Measurements from ENCODE around the gene CIRBP. TPM values are rescaled to one million over a fixed set of nuclear protein-coding genes. Genes with fewer than 3 reads are reported as not detected.

CIRBP gene
- total and polyA plus RNA-seq, 2 of the 13 experiments (the other 11 are each of a cell fraction or from before 2014, with no cell fraction given), result 133 to 140 TPM

- TF ChIP-seq ZNF746 (CRISPR knock-in tag; IDR thresholded peaks at IDR 0.05) (no peak), ZNF619 (CRISPR knock-in tag; IDR thresholded peaks at IDR 0.05) (no peak), ZNF274 (CRISPR knock-in tag; IDR thresholded peaks at IDR 0.05) (no peak), ASH2L (IDR thresholded peaks at IDR 0.05; ENCODE audit: insufficient read length, low read depth, low read length) (no peak), GRHL1 (CRISPR knock-in tag; conservative IDR thresholded peaks at IDR 0.05) (no peak), RBM39 (IDR thresholded peaks at IDR 0.05; ENCODE audit: low read depth, low read length, poor library complexity, severe bottlenecking) (no peak), ZNF468 (CRISPR knock-in tag; IDR thresholded peaks at IDR 0.05) (no peak), FLYWCH1 (CRISPR knock-in tag; IDR thresholded peaks at IDR 0.05) (no peak), STAG1 (CRISPR knock-in tag; IDR thresholded peaks at IDR 0.05) (peak; percentile 2; the same call in 1 of the 2 replicates), ZNF501 (CRISPR knock-in tag; IDR thresholded peaks at IDR 0.05) (peak; percentile 61; the same call in 1 of the 2 replicates), SETDB1 (CRISPR knock-in tag; IDR thresholded peaks at IDR 0.05; ENCODE audit: borderline replicate concordance) (no peak), KDM5A (IDR thresholded peaks at IDR 0.05; ENCODE audit: borderline replicate concordance, low read length) (no peak), MXD4 (CRISPR knock-in tag; IDR thresholded peaks at IDR 0.05) (no peak), ZFP36 (IDR thresholded peaks at IDR 0.05; ENCODE audit: borderline replicate concordance, low read depth, low read length, partially characterized antibody) (no peak), KDM6A (CRISPR knock-in tag; IDR thresholded peaks at IDR 0.05; ENCODE audit: low read depth) (no peak), KMT2B (CRISPR knock-in tag; IDR thresholded peaks at IDR 0.05) (no peak)
- TF ChIP-seq, protein P1, sequence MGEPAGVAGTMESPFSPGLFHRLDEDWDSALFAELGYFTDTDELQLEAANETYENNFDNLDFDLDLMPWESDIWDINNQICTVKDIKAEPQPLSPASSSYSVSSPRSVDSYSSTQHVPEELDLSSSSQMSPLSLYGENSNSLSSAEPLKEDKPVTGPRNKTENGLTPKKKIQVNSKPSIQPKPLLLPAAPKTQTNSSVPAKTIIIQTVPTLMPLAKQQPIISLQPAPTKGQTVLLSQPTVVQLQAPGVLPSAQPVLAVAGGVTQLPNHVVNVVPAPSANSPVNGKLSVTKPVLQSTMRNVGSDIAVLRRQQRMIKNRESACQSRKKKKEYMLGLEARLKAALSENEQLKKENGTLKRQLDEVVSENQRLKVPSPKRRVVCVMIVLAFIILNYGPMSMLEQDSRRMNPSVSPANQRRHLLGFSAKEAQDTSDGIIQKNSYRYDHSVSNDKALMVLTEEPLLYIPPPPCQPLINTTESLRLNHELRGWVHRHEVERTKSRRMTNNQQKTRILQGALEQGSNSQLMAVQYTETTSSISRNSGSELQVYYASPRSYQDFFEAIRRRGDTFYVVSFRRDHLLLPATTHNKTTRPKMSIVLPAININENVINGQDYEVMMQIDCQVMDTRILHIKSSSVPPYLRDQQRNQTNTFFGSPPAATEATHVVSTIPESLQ (CRISPR knock-in tag; conservative IDR thresholded peaks at IDR 0.05), result no peak
- TF ChIP-seq, protein P2, sequence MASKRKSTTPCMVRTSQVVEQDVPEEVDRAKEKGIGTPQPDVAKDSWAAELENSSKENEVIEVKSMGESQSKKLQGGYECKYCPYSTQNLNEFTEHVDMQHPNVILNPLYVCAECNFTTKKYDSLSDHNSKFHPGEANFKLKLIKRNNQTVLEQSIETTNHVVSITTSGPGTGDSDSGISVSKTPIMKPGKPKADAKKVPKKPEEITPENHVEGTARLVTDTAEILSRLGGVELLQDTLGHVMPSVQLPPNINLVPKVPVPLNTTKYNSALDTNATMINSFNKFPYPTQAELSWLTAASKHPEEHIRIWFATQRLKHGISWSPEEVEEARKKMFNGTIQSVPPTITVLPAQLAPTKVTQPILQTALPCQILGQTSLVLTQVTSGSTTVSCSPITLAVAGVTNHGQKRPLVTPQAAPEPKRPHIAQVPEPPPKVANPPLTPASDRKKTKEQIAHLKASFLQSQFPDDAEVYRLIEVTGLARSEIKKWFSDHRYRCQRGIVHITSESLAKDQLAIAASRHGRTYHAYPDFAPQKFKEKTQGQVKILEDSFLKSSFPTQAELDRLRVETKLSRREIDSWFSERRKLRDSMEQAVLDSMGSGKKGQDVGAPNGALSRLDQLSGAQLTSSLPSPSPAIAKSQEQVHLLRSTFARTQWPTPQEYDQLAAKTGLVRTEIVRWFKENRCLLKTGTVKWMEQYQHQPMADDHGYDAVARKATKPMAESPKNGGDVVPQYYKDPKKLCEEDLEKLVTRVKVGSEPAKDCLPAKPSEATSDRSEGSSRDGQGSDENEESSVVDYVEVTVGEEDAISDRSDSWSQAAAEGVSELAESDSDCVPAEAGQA (IDR thresholded peaks at IDR 0.05; ENCODE audit: low read depth), result no peak
- TF ChIP-seq, protein P2 (CRISPR knock-in tag; IDR thresholded peaks at IDR 0.05; ENCODE audit: borderline replicate concordance), result no peak
- TF ChIP-seq, protein P3, sequence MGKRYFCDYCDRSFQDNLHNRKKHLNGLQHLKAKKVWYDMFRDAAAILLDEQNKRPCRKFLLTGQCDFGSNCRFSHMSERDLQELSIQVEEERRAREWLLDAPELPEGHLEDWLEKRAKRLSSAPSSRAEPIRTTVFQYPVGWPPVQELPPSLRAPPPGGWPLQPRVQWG (CRISPR knock-in tag; IDR thresholded peaks at IDR 0.05; ENCODE audit: borderline replicate concordance, low read depth), result no peak
Observed at GRCh38 chr19:1284293-1284978, 15.3 kb downstream of the CIRBP start (continued).

Data from HepG2 (cell line).